KOPT-K1 (cell line): ENCODE measurements around the gene VDAC1.
"Not testable (repeated sequence)": the region's sequence is repeated elsewhere in the genome, so short reads cannot be mapped to it uniquely, and the experiment has no call there.

Experiments
- H3K27ac ChIP-seq: fragments of 200-600 bp; sonication (generic); 2 replicates; pipeline ENCODE4 v1.5.1; 2016; ENCODE audit warnings: antibody characterized with exemption, mild to moderate bottlenecking, low read depth, low read length; ENCODE audit not compliant: poor library complexity, severe bottlenecking
- H3K36me3 ChIP-seq: fragments of 200-600 bp; sonication (generic); 2 replicates; pipeline ENCODE4 v1.5.1; 2017; ENCODE audit warnings: antibody characterized with exemption, mild to moderate bottlenecking, low read length, moderate library complexity; ENCODE audit not compliant: insufficient read depth
- H3K9me3 ChIP-seq: fragments of 200-600 bp; sonication (generic); 2 replicates; pipeline ENCODE4 v1.5.1; 2017; ENCODE audit warnings: antibody characterized with exemption, low read length, mild to moderate bottlenecking; ENCODE audit not compliant: insufficient read depth, poor library complexity, severe bottlenecking

Gene VDAC1

DNA sequence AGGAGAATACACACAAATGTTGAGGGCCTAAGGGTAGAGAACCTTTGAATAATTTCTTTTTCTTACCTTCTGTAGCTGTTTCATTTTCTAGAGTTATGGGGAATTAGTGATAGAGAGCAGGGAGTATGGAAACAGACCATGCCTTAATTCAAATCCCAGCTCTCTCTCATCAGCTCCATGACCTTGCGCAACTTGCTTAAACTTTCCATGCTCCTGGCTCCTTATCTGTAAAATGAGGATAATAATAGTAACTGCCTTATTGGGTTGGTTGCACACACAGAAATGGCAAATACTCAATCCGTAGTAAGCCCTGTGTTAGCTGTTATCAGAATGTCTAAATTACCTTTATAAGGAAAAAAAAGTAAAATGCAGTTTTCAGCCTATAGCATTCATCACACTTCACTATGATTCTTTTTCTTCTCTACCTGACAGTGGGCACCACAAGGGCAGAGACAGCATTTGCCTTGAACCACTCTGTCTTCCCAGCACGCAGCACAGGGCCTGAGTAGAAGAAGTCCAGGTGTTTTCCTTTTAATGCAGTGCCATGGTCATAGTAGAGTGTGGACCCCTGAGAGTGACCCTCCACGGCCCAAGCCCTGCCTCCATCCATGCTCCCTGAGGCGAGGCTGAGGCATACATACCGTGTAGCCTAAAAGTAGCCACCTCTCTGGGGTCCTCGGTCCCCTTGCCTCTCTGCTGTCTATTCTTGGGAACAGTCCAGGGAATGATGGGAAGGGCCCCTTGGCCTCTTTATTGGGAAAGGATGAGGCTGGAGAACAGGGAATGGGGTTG is 53.8 kb downstream of the VDAC1 start:
- Histone ChIP-seq H3K9me3 (no peaks in the 10 kb centered on the region), H3K27ac (no peak overlapping the region)

DNA sequence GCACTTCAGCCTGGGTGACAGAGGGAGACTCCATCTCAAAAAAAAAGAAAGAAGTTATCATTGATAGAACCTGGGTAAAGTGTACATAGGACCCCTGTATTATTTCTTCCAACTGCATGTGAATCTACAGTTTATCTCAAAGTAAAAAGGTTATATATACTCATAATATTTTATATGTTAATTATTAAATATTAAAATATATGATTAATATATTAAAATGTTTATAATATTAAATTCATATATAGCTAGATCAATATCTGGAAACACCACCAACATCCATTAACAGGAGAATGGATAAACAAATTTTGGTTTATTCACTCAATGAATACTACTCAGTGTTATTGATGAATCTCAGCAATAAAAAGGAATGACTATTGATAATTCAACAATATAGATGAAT is 56.1 kb downstream of the VDAC1 start:
- no peaks in the 10 kb centered on the region for H3K36me3 ChIP-seq
- no peak overlapping the region for H3K27ac ChIP-seq
- H3K9me3 ChIP-seq = no peaks in the 10 kb centered on the region

More for the DNA sequence above, 53.8 kb downstream of the VDAC1 start:
- peaks cover 17% of the 10 kb centered on the region for H3K36me3 ChIP-seq

GRCh38 chr5:133947431-133947841 is 57.3 kb downstream of the VDAC1 start:
- H3K36me3 ChIP-seq = no peaks in the 10 kb centered on the region
- no peak overlapping the region for H3K27ac ChIP-seq
- H3K9me3 ChIP-seq = no peaks in the 10 kb centered on the region

DNA sequence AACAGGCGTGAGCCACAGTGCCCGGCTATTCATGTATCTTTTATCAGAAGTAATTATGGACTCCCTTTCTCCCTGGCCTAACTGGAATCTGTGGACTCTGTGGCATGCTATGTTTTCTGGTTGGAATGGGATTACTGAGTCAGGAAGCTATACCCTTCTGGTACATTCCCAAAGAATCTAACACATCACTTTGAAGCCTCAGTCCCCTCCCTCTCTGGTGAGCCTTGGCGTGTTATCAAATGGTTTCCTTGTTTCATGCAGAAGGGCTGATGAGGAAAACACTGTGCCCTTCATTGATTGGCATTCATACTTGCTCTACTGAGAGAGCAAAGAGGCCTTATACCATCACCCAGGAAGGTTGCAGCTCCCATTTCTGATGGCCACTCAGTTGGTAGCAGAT is 59.2 kb downstream of the VDAC1 start:
- no peaks in the 10 kb centered on the region for H3K9me3 ChIP-seq
- H3K27ac ChIP-seq = no peak overlapping the region
- H3K36me3 ChIP-seq = no peaks in the 10 kb centered on the region

GRCh38 chr5:133944263-133945185 is 60.3 kb downstream of the VDAC1 start:
- Histone ChIP-seq H3K36me3 (no peaks in the 10 kb centered on the region), H3K27ac (no peak overlapping the region), H3K9me3 (no peaks in the 10 kb centered on the region)

DNA sequence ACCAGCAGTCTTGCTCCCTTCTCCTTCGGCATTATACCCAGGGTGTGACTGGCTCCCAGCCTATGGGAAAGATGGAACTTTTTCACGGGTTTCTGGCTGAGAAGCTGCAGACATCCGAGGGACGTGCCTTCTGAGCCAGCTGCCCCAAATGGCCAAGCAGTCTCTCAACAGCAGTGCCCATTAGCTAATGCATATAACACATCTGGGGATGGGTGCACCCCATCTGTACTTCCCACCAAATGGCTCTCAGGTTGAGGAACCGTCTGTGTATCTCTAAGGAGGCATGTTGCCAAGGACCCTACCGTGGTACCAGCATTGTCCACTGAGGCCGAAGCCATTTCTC is 61.3 kb downstream of the VDAC1 start:
- Histone ChIP-seq H3K27ac (no peak overlapping the region), H3K9me3 (no peaks in the 10 kb centered on the region), H3K36me3 (no peaks in the 10 kb centered on the region)

- Histone ChIP-seq H3K27ac (no peak overlapping the region), H3K9me3 (no peaks in the 10 kb centered on the region), H3K36me3 (no peaks in the 10 kb centered on the region)
Measured at GRCh38 chr5:133942614-133943474, 61.9 kb downstream of the VDAC1 start.

- H3K27ac ChIP-seq = no peak overlapping the region
Measured at GRCh38 chr5:133941456-133942196, 63.1 kb downstream of the VDAC1 start.

DNA sequence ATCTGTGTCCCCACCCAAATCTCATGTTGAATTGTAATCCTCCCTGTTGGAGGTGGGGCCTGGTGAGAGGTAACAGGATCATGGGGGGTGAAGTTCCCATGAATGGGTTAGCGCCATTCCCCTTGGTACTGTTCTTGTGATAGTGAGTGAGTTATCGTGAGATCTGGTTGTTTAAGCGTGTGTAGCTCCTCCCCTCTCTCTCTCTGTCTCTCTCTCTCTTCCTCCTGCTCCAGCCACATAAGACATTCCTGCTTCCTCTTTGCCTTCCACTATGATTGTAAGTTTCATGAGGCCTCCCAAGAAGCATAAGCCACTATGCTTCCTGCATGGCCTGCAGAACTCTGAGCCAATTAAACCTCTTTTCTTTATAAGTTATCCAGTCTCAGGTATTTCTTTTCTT is 65.1 kb downstream of the VDAC1 start:
- Histone ChIP-seq H3K9me3 (peaks cover 6% of the 10 kb centered on the region), H3K36me3 (no peaks in the 10 kb centered on the region), H3K27ac (no peak overlapping the region)

More at GRCh38 chr5:133941456-133942196, 63.1 kb downstream of the VDAC1 start:
- H3K36me3 ChIP-seq = no peaks in the 10 kb centered on the region
- H3K9me3 ChIP-seq = no peaks in the 10 kb centered on the region

GRCh38 chr5:133938929-133939328 is 65.8 kb downstream of the VDAC1 start:
- Histone ChIP-seq H3K36me3 (no peaks in the 10 kb centered on the region), H3K27ac (no peak overlapping the region), H3K9me3 (peaks cover 6% of the 10 kb centered on the region)

- no peaks in the 10 kb centered on the region for H3K36me3 ChIP-seq
- no peak overlapping the region for H3K27ac ChIP-seq
- peaks cover 6% of the 10 kb centered on the region for H3K9me3 ChIP-seq
Measured at GRCh38 chr5:133938039-133938821, 66.5 kb downstream of the VDAC1 start.

DNA sequence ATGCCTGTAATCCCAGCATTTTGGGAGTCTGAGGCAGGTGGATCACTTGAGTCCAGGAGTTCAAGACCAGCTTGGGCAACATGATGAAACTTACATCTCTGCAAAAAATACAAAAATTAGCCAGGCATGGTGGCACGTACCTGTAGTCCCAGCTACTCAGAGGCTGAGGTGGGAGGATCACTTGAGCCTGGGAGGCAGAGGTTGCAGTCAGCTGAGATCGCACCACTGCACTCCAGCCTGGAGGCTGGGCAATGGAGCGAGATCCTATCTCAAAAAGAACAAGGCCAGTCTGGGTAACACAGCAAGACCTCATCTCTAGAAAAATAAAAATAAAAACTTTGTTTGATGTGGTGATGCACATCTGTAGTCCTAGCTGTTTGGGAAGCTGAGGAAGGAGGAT is 67.1 kb downstream of the VDAC1 start:
- H3K27ac ChIP-seq = not testable (repeated sequence)

DNA sequence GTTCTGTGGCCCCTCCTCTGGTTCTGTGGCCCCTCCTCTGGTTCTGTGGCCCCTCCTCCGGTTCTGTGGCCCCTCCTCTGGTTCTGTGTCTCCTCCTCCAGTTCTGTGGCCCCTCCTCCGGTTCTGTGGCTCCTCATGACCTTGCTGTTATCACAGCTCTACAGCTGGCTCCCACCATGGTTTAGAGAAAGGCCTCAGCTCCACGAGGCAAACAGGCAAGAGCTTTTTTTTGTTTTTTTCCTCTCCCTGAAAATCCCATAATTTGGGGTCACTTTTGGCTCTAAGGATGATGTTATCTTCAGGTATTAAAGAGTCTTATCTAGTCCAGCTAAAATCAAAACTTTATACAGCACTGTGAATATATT is 68.1 kb downstream of the VDAC1 start:
- Histone ChIP-seq H3K9me3 (peaks cover 6% of the 10 kb centered on the region), H3K36me3 (no peaks in the 10 kb centered on the region), H3K27ac (no peak overlapping the region)

More for the DNA sequence above, 67.1 kb downstream of the VDAC1 start:
- not testable (repeated sequence) for H3K36me3 ChIP-seq, H3K9me3 ChIP-seq
